GM19240 (cell line): Measurements from ENCODE around the gene DTX2.
"Not testable (repeated sequence)": the region's sequence is repeated elsewhere in the genome, so short reads cannot be mapped to it uniquely, and the experiment has no call there.

Source experiments
- DNase-seq: peaks from one replicate; pipeline ENCODE4 v3.0.0; 2011; ENCODE audit warnings: low spot score; ENCODE audit not compliant: insufficient read length

DTX2 gene

DNA sequence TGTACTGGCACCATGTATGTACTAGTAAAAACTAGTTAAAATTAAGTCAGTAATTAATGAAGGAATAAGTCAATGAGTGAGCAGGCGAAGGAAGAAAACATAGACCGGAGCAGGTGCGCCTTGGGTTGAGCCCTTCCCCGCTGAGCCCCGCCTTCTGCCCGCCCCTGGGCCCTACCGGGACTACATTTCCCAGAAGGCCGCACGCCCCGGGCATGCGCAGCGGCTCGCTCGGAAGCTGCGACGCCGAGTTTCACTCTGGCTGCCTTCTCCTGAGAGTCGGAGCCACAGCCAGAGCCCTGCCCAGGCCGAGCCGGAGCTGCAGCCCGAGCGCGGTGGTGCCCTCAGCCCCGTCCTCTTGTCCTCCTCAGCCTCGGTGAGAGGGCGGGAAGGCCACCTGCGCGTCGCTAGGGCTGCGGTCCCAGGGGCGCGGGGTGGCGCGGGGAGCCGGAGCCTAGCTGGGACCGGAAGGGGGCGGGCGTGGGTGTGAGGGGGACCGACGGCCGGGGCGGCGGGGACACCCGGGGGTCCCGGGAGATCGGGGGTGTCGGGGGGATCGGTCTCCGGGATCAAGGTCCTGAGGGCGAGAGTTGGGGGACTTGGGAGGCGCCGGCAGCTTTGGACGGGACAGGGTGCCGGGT is at the start of gene DTX2:
DTX2 (plus strand) TSS at position 246 of the 638 bp plus-strand sequence. CDS start 18,801 bp downstream, outside the sequence.
- DNase-seq = not testable (repeated sequence)

DNA sequence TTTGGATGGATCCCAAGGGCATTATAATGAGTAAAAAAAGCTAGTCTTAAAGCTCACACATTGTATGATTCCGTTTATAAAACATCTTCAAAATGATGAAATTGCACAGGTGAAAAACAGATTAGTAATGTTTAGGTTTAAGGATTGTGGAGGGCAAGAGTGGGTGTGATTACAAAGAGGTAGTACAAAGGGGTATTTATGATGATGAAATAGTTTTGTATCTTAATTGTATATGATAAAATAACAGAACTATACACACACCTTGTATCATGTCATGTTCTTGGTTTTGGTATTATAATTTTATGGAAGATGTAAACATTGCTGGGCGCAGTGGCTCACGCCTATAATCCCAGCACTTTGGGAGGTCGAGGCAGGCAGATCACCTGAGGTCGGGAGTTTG is 49.3 kb upstream of the DTX2 start:
- DNase-seq = no peak

DNA sequence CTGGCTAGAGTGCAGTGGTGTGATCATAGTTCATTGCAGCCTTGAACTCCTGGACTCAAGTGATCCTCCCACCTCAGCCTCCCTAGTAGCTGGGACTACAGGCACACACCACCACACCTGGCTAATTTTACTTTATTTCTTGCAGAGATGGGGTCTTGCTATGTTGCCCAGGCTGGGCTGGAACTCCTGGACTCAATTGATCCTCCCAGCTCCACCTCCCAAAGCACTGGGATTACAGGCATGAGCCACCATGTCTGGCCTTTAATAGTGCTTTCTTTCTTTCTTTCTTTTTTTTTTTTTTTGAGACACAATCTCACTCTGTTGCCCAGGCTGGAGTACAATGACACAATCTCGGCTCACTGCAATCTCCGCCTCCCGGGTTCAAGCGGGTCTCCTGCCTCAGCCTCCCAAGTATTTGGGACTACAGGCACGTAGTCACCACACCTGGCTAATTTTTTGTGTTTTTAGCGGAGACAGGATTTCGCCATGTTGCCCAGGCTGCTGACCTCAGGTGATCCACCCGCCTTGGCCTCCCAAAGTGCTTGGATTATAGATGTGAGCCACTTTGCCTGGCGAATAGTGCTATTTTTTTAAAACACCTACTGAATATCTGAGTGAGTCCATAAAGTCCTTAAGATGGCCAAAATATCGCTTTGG is 43.7 kb upstream of the DTX2 start:
- not testable (repeated sequence) for DNase-seq

DNA sequence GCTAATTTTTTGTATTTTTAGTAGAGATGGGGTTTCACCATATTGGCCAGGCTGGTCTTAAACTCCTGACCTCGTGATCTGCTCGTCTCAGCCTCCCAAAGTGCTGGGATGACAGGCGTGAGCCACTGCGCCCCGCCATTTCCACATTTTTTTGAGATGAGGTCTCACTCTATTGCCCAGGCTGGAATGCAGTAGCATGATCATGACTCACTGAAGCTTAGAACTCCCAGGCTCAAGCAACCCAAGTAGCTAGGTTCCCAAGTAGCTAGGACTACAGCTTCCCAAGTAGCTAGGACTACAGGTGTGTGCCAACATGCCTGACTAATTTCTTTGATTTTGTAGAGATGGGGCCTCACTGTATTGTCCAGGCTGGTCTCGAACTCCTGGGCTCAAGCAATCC is 40.4 kb upstream of the DTX2 start:
- DNase-seq = not testable (repeated sequence)

DNA sequence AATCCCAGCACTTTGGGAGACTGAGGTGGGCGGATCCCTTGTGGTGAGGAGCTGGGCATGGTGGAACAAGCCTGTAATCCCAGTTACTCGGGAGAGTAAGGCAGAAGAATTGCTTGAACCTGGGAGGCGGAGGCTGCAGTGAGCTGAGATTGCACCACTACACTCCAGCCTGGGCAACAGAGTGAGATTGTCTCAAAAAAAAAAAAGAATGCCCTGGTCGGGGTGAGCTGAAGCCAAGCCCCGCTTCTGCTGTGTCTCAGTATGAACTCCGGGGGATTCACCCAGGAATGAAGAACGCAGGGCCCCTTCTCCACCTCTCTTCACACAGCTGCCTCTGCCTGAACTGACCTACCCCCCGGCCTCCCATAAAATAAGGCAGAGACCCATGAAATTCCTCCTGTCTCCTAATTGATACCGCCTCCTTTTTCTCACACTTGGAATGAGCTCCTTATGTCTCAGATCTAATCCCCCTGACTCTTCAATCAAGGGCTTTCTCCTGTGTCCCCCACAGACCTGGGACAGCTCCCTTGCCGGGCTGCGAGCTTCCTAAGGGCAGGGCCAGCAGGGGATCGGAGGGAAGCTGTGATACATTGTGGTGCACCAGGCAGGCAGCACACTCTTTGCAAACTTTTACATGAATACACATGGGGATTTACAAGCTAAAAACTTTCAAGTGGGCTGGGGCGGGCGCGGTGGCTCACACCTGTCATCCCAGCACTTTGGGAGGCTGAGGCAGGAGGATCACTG is 37.7 kb upstream of the DTX2 start:
- DNase-seq = no peak

DNA sequence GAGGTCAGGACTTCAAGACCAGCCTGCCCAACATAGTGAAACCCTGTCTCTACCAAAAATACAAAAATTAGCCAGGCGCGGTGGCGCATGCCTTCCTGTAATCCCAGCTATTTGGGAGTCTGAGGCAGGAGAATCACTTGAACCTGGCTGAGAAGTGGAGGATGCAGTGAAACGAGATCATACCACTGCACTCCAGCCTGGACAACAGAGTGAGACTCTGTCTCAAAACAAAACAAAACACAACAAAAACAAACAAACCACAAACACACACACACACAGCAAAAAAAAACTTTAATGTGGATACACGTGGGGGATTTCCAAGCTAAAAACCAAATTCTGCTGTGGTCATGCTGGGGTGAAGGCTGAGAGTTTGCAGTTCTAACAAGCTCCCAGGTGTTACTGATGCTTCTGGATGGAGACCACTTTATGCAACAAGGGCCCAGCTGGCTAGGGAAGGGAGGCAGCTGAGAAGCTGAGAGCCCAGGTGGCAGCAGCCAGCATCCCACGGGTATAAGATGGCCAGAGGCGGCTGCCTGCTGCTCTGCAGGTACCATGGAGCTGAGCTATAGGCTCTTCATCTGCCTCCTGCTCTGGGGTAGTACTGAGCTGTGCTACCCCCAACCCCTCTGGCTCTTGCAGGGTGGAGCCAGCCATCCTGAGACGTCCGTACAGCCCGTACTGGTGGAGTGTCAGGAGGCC is 36.9 kb upstream of the DTX2 start, which contains the start of gene ZP3:
ZP3 (plus strand) TSS at position 538 of the 699 bp plus-strand sequence; CDS start at position 553, 15 bp downstream.
- no peak for DNase-seq

DNA sequence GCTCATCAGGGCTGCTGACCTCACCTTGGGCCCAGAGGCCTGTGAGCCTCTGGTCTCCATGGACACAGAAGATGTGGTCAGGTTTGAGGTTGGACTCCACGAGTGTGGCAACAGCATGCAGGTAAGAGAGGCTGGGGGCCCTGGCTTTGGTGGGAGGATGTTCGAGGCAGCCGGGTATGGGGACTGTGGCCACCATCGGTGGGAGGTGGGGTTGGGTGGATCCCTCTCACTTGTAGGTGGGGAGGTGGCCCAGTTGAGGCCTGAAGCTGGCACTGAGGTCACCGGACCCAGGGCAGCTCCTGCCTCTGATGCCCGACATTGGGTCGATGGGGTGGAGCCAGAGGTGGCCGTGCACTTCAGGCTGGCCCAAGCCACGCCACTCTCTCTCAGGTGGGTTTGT is 36.4 kb upstream of the DTX2 start:
- DNase-seq = no peak

DNA sequence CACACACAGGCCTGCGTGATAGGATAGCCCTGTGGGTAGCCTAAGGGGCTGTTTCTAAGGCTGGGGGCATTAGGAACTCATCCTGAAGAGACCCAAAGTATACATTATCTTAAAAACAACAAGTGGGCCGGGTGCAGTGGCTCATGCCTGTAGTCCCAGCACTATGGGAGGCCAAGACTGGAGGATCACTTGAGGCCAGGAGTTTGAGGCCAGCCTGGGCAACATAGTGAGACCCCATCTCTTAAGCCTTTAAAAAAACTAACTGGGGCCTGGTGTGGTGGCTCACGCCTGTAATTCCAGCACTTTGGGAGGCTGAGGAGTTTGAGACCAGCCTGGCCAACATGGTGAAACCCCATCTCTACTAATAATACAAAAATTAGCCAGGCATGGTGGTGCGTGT is 36.0 kb upstream of the DTX2 start:
- not testable (repeated sequence) for DNase-seq

DNA sequence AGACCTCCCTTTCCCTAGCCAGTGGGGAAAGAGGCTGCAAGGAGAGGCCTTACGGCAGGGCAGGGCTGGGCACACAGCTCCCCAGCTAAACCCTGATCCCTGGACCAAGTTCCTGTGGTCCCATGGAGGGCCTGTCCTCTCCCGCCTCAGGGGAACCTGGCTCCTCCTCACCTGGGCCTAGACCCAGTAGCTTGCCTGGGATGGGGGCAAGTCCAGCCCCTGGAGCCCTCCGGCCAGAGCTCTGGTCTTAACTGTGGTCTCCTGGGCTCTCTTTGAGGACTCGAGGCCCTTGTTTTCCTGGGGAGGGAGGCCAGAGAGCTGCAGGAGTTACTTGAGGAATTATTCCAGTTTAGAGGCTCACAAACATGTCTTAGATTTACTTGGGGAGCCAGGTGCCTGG is 35.3 kb upstream of the DTX2 start:
- DNase-seq = no peak

DNA sequence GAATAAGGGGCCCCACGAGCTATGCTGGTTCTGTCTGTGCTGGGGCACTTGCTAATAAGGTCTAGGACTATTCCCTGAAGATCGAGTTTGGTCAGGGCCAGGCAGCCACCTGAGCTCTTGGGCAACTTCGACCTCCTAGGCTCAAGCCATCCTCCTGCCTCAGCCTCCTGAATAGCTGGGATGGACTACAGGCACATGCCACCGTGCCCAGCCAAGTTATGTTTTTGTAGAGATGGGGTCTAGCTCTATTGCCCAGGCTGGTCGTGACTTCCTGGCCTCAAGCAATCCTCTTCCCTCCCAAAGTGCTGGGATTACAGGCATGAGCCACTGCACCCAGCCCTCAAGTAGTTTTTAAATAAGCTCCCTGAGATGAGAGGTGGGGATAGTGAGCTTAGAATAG is 33.9 kb upstream of the DTX2 start:
- DNase-seq = no peak

DNA sequence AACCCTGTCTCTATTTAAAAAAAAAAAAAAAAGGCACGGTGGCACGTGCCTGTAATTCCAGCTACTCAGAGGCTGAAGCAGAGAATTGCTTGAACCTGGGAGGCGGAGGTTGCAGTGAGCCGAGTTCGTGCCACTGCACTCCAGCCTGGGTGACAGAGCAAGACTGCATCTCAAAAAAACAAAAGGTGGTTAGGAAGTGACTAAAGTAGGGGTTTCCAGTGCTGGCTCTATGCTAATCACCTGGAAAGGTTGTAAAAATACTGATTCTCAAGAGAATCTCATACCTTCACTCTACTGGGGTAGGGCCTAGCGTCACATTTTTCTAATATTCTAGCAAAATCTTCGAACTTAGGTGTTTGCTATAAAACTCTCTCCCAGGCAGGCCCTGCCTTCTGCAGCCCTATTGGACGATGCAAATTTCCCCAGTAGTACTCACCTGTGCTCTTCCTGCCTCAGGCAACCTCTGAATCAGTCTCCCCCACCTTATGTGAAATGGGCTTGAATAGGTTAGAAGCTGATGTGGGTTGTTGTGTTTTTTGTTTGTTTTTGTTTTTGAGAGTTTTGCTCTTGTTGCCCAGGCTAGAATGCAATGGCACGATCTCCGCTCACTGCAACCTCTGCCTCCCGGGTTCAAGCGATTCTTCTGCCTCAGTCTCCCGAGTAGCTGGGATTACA is 33.2 kb upstream of the DTX2 start:
- no peak for DNase-seq

DNA sequence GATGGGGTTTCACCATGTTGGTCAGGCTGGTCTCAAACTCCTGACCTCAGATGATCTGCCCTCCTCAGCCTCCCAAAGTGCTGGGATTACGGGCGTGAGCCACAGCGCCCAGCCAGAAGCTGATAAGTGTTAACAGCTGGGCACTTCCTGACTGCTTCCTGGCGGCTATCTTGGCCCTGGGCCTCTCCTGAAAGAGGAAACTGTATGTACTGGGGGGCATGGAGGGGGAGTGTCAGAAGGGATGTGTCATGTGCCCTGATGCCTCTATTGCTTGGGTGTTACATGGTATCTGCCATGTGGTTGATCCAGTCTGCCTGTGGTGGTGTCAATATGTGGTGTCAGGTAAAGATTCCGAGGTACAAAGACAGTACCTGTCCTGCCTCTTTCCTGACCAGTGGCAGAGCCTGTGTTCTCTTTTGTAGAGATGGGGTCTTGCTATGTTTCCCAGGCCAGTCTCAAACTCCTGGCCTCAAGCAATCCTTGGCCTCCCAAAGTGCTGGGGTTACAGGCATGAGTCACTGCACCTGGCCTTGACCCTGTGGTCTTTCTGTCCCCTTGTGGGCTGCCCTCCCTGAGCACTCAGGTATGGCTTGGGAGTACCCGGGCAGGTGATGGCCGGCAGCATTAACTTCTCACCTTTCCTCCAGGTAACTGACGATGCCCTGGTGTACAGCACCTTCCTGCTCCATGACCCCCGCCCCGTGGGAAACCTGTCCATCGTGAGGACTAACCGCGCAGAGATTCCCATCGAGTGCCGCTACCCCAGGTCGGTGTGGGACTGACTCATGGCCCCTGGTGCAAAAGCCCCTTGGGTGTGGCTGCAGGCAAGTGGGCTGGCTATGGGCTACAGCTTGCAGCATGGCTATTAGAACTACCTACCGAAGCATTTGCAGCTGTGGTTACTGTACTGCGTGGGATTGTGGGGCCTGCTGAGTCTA is 32.4 kb upstream of the DTX2 start:
- no peak for DNase-seq

DNA sequence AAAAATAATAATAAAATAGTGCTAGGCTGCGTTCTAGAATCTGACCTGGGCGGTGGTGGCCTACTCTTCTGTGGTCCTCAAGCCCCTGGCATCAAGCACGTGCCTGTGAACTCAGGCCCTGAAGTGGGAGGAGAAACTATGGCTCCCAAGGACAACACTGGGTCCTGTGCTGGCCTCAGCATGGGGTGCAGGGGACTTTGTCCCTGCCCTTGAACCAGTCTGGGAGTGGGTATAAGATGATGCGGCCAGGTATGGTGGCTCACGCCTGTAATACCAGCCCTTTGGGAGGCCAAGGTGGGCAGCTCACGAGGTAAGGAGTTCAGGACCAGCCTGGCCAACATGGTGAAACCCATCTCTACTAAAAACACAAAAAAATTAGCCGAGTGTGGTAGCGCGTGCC is 31.3 kb upstream of the DTX2 start:
- DNase-seq = no peak

DNA sequence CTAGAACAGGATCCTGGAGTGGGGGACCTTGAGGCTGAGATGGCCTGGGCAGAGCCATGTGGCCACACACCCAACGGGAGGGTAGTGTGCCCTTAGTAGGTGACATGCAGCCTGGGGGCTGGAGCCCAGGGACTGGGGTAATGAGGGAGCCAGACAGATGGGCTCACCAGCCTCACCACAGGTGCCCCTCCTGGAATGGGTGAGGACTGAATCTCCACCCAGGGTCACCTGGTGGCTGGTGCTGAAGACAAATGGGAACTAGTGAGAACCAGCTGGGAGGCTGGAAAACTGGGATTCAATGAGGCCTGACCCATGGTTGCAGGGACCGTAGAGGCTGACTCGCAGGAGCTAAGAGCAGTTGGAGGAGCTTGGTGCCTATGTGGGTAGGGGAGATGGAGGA is 30.7 kb upstream of the DTX2 start:
- DNase-seq = no peak

DNA sequence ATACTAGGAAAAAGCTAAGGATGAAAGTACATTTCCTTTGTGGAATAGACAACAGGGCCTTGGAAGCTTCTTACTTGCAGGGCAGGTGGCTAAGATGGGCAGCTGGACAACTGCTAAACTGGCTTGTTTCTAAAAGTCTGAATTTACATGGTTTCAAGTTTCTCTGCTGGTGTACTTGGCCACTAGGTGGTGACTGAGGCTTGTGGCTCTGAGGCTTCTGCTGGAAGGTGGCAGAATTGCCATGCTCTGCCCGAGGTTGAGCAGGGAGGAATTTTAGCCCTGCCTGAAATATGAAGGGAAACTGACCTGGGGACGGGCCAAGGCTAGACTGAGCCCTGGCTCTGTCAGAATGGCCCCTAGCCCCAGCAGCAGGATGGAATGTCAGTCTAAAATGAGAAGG is 23.6 kb upstream of the DTX2 start:
- not testable (repeated sequence) for DNase-seq

DNA sequence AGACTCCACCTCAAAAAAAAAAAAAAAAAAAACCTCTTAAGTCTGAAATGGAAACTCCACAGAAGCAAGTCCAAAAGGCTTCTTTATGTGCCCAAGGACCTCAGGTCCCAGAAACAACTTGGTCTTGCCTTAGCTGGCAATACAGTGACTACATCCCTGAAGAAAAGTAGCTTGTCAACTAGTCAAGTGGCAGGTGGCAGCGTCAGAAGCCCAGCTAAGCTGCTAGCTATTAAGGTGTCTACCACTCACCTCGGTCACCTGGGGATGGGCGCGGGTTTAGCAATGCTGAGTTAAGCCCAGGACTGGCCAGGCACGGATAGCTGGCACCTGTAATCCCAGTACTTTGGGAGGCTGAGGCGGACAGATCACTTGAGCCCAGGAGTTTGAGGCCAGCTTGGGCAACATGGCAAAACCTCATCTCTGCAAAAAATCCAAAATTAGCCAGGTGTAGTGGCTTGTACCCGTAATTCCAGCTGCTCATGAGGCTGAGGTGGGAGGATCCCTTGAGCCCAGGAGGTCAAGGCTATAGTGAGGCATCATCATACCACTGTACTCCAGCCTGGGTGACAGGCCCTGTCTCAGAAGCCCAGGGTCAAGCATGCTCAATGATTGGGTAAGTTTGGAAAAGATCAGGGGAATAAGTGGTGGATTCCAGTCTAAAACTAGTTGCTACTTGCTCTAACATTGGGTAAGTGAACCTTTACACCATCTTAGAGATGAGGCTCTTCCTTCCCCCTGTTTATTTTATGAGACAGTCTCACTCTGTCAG is 22.2 kb upstream of the DTX2 start:
- DNase-seq = not testable (repeated sequence)

DNA sequence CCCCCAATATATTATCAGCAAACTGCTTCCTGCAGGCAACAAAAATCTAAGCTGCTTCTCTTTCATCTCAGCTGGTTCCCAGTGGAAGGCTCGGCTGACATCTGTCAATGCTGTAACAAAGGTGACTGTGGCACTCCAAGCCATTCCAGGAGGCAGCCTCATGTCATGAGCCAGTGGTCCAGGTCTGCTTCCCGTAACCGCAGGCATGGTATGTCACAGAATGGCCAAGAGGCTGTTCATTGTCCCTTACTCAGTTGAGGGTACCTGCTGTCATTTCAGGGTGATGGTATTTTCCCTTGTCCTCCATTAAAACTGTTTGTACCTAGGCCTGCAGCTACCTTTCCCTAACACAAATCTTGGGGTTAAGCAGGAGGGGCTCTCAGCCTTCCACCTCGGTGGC is 21.1 kb upstream of the DTX2 start:
- not testable (repeated sequence) for DNase-seq

DNA sequence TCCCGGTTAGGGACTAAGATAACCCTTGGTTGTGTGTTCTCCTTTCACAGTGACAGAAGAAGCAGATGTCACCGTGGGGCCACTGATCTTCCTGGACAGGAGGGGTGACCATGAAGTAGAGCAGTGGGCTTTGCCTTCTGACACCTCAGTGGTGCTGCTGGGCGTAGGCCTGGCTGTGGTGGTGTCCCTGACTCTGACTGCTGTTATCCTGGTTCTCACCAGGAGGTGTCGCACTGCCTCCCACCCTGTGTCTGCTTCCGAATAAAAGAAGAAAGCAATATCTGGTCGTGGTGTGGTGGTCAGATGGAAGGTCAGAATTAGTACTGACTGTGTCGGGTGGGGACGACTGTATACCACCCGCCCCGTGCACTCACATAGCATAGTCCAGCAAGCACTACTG is 19.7 kb upstream of the DTX2 start:
- DNase-seq = not testable (repeated sequence)
